Measurements from ENCODE around the gene MAP1B.

The MAP1B gene

DNA sequence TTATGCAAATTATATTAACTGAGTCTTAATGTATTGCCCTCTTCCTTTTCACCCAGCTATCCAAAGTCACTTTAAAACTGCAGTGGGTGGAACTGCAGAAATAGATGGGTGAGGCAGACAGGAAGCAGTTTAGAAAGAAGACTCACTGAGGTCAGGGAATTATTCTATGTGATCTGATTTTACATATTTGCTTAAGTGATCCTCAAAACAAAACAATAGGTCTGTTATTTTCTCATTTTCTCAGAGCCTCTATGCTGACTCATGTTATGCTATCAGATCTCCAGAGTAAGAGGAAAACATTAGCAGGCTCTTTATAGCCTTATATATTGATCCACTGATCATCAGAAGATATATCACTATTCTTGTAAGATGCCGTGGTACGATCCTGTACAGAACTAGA, 149.3 kb downstream of the MAP1B start:
- DNase-seq: no peak

Data from CD4-positive, alpha-beta T cell treated with Interleukin-4 for 4 hours (primary cell).